Measurements from ENCODE around the gene FBXW8.

Gene FBXW8

DNA sequence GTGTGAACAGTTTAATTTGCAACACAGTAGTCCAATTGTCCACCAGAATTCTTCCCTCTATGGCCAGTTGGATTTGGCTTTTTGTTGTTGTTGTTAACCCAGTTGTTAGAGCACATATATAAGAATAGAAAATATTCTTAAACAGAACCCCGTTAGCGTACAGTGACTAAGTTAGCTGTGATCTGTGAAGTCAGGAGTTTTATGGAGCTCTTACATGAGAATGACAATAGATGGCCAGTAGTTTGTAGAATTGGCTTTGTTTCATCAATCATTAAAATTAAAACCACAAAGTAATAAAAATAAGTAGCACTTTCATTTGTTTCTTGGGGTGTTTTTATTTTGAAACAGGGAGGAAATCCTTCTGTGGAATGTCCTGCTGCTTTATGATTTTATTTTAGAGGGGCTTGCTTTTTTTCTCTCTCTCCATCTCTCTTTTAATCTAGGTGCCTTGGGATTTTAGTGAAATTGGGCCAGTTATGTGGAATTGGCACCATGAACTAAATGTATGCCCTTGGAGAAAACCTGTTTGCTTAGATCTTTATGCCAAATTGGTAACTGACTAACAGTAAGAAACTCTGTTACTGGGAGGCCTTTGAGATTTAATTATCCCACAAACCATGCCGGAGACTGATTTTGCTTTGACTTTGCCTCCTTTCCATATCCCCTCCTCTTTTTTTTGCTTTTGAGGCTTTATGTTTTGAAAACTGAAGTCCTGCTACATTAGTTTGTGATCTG lies 22.9 kb downstream of the FBXW8 start:
- DNase-seq (ENCODE audit: extremely low read depth, low read depth) = no peak
- TF ChIP-seq, protein P1, sequence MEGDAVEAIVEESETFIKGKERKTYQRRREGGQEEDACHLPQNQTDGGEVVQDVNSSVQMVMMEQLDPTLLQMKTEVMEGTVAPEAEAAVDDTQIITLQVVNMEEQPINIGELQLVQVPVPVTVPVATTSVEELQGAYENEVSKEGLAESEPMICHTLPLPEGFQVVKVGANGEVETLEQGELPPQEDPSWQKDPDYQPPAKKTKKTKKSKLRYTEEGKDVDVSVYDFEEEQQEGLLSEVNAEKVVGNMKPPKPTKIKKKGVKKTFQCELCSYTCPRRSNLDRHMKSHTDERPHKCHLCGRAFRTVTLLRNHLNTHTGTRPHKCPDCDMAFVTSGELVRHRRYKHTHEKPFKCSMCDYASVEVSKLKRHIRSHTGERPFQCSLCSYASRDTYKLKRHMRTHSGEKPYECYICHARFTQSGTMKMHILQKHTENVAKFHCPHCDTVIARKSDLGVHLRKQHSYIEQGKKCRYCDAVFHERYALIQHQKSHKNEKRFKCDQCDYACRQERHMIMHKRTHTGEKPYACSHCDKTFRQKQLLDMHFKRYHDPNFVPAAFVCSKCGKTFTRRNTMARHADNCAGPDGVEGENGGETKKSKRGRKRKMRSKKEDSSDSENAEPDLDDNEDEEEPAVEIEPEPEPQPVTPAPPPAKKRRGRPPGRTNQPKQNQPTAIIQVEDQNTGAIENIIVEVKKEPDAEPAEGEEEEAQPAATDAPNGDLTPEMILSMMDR (IDR thresholded peaks at IDR 0.05; ENCODE audit: low read depth, low read length) = no peak

DNA sequence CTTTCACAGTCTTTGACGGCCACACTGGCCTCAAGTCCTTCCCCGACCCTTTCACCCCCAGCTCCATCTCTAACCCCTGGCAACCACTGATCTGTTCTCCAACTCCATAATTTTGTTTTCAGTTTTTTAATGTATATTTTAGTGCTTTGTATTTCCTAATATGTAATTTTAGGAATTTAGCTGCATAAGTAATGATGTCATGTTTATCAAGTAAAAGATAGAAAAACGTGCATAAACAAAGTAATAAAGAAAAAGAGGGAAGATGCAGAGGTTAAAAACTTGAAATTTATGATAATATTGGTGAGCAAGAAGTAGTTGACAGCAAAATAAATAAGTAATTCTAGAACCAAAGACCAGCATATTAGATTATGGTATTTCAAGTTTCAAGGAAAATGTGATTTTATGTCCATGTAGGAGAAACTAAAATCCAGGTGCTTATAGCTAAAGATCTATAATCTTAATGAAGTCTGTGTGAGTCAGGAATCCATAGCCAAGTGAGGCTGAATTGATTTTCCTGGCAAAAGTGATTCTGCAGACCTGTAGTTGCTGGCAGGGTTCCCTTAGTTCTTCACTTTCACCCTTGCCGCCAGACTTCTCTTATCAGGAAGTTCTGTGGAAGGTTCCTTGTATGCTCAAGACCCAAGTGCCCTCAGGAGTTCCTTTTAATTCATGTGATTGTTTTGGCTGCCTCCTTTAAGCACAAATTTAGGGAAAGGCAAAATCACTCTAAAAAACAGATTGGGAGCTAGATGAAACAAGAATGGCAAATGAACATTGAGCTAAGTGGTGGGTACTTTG lies 24.4 kb downstream of the FBXW8 start:
- TF ChIP-seq, protein P1 (IDR thresholded peaks at IDR 0.05; ENCODE audit: low read depth, low read length) = no peak
- DNase-seq (ENCODE audit: extremely low read depth, low read depth) = no peak

DNA sequence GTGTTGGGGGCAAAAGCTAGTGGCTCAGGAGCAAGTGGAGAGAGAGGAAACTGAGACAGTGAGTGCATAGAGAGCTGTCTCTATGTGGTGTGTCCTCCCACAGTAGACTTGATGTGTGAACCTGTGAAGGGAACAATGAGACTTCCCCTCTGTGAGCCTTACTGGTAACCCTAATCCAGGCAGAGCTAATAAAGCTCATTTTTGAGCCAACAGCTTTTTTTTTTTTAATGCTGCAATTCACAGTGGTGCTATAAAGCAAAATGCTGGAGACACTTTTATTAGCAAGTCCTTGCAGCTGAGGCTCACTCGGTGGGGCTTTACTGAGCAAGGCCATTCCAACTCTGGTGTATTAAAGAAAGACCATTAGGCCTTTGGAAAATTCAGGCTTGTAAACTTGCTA lies 26.9 kb downstream of the FBXW8 start:
- DNase-seq (ENCODE audit: extremely low read depth, low read depth) = no peak
- TF ChIP-seq, protein P1 (IDR thresholded peaks at IDR 0.05; ENCODE audit: low read depth, low read length) = no peak

DNA sequence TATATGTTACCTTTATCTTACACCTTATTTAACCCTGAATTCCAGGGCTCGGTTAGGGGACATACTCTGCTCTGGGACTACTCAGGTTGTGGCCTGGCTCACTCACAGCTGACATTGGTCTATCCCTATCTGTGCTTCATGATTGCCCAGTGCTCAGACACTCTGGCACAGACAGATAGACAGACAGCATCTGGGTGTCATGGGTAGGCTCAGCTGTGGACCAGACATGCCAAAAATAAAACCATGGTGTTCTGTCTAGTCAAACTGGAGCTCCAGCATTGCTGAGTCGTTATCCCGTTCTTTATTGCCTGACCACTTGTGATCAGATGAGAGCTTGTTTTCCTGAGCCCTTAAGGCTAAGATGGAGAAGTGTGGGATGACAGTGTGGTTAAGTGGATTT lies 29.0 kb downstream of the FBXW8 start:
- no peak for DNase-seq (ENCODE audit: extremely low read depth, low read depth)
- TF ChIP-seq, protein P1 (IDR thresholded peaks at IDR 0.05; ENCODE audit: low read depth, low read length) = no peak

DNA sequence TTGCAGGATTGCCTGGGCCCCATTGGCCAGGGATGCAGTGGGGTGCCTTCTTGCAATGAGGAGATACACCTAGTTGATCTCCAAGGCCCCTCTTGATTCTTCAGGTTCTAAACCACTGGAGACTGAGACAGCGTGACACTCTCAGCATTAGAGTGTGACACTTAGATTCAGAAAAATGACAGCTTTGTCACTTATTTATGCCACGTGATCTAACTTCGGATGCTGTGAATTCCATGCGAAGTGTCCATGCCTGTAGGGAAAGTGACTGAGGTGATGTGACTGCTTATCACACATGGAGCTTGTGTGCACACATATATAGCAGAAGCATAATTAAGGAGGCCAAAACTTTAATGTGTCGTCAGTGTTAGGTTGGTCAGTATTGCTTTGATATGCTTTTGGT lies 30.4 kb downstream of the FBXW8 start:
- TF ChIP-seq, protein P1 (IDR thresholded peaks at IDR 0.05; ENCODE audit: low read depth, low read length) = no peak
- DNase-seq (ENCODE audit: extremely low read depth, low read depth) = no peak

DNA sequence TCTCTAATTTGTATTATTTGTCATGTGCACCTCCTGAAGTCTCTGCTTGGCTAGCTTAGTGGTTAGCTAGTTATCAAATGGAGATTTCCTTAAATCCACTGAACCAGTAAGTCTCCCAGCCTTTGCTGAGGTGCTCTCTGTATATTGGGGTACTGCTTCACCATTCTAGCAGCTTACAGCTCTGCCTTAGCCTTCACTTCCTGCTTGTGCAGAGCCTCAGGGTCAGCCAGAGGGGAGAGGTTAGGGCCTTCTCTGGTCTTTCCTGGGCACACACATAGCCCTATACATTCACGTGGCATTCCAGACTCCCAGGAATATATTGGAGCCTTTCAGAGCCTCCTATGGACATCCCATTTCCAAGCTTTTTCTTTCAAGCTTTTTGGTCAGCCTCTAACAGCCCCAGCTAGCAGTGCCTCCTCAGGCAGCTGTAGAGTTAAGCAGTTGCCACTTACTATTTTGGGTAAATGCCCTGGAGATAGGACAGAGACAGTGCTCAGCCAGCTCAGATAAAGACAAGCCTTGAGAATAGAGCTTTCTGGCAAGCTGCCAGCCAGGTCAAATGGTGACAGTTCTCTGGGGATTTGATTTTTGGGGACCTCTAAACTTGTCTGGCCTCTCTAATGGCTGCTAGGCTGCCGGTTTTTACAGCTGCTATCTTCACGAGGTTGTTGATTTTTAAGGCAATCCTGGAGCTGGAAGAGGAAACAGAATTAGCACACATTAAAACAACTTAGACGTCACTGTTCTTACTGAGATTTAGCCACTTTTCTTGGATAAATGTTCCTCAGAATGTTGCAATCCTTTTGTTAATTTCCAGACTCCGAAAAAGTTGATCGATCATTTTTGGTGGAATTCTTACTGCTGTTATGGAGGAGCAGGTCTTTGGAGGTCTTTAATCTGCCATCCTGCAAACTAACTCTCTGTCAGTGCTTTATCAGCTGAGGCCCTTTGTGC lies 32.9 kb downstream of the FBXW8 start:
- TF ChIP-seq, protein P1 (IDR thresholded peaks at IDR 0.05; ENCODE audit: low read depth, low read length) = no peak
- no peak for DNase-seq (ENCODE audit: extremely low read depth, low read depth)
